Thyroid gland (tissue), 4 donors: ENCODE data around the gene CPNE4.

ENCODE experiments used
- CTCF ChIP-seq, 6 experiments: fragments of 200-600 bp in 3 of 6; fragments of 450-650 bp in 3 of 6; sonication (generic) in 3 of 6; IDR thresholded peaks; one replicate each; pipeline ENCODE4 v1.5.1; 2016 to 2019; ENCODE audit warnings: antibody characterized with exemption in 6 of 6, mild to moderate bottlenecking in 2 of 6, inconsistent platforms in 1 of 6, moderate library complexity in 1 of 6
- POLR2A ChIP-seq, 2 donors: fragments of 450-650 bp; IDR thresholded peaks; one replicate each; pipeline ENCODE4 v1.6.1; 2017; ENCODE audit warnings: antibody characterized with exemption in 2 of 2, mild to moderate bottlenecking in 2 of 2, moderate library complexity in 1 of 2

DNA sequence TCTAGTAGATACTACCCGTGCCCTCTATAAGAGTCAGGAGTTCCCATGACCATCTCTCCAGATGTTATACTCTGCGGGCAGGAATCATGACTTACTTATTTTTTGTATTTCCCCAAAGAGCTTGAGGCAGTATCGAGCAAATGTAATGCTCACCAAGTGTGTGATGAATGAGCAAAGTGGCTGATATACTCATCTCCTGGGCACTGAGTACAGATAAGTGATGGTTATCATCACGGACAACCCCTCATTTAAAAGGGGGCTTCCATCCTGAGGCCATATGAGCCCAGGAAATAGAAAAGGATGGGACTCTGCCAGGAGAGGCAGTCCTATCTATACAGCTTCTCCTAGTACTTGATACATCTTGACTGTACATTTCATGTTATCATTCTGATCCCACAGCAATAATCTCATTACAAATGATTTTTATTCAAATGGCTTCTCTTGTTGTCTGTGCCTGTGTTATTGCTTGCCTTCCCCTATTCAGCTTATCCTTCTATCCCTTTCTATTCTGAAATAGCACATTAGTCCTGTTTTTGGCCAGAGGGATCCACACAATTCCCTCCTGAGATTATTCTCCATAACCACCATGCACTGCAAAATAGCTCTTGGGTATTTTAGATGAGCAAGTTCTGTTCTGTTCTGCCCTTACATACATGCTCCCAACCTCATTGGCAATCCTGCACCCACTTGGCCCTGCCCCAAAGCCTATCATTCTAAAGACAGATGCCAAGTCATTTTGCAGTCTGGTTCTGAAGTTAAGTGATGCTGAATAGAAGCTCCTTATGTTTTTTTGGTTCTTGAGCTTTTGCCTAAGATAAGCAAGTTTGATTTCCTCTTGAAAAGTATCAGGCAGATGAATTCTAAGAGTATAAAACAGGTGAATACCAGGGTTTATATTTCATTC lies 484.0 kb downstream of the CPNE4 start:
- TF ChIP-seq CTCF (IDR thresholded peaks at IDR 0.05) (no peak), POLR2A (IDR thresholded peaks at IDR 0.05) (no peak)
